GM21381 (cell line): Measurements from ENCODE around the gene FAM151A.

ENCODE experiments used
- ATAC-seq: cut with Tn5 transposase; IDR thresholded peaks from one replicate; pipeline ENCODE4 v1.9.1; 2021; ENCODE audit warnings: mild to moderate bottlenecking, moderate library complexity; ENCODE audit not compliant: unreplicated experiment

Gene FAM151A

DNA sequence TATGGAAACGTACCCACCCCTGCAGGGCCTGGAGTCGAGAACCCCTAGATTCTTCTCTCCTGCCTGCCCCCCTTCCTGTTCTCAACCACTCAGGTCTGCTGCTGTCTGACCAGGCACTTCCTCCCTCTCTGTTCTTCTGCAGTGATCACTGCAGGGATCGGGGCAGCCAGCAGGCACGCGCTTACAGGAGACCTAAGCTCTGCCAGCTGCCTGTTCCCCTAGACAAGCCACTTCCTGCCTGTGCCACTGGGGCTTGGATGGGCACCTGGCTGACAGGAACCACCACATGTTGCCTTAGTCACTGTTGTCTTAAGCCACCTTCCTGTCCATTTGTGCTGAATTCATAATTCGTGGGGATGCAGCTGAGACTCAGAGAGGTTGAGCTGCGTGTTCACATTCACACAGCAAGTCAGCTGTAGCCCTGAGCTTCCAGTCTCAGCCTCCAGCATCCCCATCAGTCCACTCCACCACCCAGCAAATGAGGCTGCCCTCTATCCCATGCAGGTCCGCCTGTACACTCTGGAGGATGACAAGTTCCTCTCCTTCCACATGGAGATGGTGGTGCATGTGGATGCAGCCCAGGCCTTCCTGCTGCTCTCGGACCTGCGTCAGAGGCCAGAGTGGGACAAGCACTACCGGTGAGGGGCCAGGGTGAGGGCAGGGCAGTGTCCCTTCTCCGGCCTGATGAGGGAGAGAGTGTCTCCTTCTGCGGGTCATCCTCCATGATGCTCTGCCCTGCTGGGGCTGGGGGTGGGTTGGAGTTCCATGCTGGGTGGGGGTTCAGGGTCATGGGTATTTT, 18.6 kb downstream of the FAM151A start:
- no peak for ATAC-seq

- ATAC-seq = no peak
Measured at GRCh38 chr1:54604051-54604450, 19.3 kb downstream of the FAM151A start.

- no peak for ATAC-seq
Measured at GRCh38 chr1:54603241-54603640, 20.1 kb downstream of the FAM151A start.

GRCh38 chr1:54602554-54602953, 20.8 kb downstream of the FAM151A start:
- ATAC-seq = no peak

DNA sequence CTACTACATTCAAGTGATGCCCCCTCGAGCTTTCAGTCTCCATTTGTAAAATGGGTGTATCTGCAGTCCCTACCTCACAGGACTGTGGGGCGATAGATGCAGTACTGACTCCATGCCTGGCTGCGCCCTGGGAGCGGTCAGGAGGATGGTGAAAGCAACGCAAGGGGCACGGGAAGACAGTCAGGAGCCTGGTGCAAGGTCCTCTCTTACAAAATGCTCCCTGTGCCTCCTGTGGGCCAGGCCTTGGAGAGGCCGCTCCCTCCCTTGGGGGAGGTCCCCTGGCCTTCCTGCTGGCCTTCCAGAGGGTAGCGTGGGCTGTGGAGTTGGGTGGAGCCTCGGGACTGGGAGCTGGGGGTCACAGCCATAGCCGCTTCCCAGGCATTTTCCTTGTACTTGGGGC, 21.6 kb downstream of the FAM151A start:
- no peak for ATAC-seq

DNA sequence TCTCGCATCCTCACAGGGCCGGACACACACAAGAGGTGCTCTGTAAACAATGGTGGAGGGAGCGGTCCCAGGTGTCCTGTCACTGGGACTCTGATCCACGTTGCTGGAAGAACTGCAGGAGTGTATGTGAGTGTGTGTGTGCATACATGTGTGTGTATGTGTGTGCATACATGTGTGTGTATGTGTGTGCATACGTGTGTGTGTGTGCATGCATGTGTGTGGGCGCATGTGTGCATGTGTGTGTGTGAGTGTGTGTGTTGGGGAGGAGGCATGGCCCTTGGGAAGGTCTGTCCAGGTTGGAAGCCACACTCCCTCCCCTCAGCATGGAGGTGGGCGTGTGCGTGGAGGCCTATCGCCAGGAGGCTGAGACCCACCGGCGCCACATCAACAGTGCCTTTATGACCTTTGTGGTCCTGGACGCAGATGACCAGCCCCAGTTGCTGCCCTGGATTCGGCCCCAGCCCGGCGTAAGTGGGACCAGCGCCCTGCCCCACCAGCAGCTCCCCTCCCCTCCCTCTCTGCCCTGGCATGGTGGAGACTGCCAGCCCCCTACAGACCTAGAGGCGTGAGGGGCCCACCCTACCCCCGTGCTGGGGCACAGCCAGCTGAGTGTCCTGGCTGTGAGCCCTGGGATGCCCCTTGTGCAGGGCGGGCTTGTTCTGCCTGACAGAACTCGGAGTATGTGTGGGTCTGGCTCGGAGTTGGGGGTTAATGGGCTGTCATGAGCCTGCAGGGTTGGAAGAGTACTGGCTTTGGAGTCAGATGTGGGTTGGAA, 22.2 kb downstream of the FAM151A start:
- no peak for ATAC-seq

DNA sequence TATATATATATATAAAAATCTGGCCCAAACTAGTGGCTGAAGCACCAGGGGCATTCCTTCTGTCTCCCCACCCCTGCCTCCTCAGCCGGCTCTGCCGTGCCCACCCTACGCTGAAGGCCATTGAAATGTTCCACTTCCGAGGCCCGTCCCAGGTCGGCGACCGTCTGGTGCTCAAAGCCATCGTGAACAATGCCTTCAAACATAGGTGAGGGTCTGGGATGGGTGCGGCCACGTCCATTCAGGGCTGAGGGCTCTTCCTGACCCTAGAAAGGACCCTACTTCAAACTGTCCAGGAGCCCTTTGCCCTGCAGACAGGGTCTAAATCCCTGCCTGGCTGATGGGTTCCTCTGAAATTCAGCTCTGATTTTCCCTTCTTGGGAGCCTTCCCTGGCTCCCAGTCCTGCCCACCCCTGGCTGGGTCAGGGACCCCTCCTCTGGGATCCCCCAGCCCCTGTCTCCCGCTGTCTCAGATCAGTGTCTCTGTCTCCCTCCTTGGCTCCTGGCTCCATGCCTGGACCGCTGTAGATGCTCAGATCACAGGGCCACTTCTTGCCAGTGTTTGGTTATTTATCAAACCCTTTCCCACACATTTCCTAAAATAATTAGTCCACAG, 24.0 kb downstream of the FAM151A start:
- no peak for ATAC-seq

GRCh38 chr1:54597455-54598030, 25.8 kb downstream of the FAM151A start:
- ATAC-seq = no peak

- no peak for ATAC-seq
Measured at GRCh38 chr1:54596756-54597155, 26.6 kb downstream of the FAM151A start.

DNA sequence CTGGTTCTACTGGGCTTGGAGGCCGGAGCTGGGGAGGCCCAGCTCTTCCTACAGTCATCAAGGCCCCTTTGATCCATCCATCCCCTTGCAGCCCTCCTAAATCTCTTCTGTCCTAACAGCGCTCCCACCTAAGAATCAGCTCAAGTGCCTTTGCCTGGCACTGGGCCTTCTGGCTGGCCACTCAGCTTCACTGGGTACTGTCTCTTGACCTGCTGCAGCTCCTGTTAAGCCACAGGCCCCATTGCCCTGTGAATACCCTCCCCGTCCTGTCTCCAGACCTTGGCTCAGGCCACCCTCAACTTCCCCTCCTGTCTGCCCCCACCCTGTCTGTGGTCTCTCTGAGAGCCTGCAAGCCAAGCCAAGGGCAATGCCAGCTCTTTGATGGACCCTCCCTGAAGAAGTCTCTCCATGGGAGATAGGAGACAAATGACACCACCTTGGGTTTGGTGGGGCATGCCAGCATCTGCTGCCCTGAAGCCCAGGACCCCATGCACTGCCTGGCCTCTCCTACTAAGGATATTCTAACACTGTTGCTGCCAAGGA, 27.3 kb downstream of the FAM151A start:
- ATAC-seq = no peak

DNA sequence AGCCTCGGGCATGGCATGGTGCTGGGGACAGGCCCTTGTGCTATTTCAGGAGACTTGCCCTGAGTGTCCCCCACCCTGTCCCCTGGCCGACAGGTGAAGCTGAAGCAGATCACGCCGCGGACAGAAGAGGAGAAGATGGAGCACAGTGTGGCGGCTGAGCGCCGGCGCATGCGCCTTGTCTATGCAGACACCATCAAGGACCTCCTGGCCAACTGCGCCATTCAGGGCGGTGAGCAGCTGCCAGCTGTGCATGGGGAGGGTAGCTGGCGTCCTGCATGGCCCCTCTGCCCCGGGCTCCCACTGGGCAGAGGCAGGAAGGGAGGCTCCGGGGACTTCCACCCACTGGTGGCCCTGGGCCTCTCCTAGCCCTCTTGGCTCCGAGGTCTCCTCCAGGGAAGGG, 28.9 kb downstream of the FAM151A start:
- no peak for ATAC-seq

GRCh38 chr1:54593571-54594160, 29.7 kb downstream of the FAM151A start:
- ATAC-seq = no peak

DNA sequence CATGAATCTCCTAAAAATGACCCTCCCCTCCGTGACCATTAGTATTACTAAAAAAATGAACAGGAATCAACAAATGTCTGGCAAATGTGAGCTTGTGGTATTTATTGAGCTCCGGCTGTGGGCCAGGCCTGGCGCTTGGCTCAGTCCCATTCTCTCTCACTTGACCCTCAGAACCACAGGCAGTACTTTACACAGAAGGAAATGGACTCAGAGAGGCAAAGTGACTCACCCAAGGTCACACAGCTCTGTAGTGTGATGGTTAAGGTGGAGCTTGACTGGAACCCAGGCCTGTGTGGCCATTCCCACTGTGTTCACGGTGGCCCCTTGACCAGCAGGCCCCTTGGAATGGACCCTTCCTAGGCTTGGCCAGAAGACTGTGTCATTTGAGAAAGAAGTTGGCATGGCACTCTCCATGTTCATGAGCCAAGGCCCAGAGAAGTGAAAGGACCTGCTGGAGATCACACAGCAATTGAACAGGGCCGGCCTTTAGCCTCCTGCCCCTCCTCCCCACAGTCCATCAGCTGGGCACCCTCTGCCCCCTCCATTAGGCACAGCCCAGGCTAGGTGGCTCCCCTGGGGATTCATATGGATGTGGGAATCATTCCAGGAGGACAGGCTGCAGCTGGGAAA, 32.1 kb downstream of the FAM151A start:
- no peak for ATAC-seq

- no peak for ATAC-seq
Measured at GRCh38 chr1:54588377-54588776, 34.9 kb downstream of the FAM151A start.

GRCh38 chr1:54585181-54586066, 37.9 kb downstream of the FAM151A start:
- ATAC-seq = no peak

- ATAC-seq = no peak
Measured at GRCh38 chr1:54584575-54584974, 38.8 kb downstream of the FAM151A start.

GRCh38 chr1:54583871-54584270, 39.5 kb downstream of the FAM151A start:
- no peak for ATAC-seq

DNA sequence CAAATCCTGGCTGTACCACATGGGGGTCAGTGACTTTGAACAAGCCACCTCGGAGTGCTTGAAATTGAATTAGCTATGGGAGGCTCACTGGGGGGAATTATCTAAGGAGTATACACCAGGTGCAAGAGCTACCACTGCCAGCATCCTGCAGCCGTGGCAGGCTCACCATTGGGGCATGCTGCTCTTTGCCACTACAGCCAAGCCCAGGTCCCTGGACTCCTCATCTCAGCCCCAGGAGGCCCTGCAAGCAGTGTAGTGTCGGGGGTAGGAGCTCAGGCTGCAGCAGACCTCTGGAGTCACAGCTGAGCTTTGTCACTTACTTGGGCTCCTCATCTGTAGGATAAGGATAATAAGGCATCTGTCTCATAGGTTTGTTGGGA, 40.0 kb downstream of the FAM151A start:
- no peak for ATAC-seq

DNA sequence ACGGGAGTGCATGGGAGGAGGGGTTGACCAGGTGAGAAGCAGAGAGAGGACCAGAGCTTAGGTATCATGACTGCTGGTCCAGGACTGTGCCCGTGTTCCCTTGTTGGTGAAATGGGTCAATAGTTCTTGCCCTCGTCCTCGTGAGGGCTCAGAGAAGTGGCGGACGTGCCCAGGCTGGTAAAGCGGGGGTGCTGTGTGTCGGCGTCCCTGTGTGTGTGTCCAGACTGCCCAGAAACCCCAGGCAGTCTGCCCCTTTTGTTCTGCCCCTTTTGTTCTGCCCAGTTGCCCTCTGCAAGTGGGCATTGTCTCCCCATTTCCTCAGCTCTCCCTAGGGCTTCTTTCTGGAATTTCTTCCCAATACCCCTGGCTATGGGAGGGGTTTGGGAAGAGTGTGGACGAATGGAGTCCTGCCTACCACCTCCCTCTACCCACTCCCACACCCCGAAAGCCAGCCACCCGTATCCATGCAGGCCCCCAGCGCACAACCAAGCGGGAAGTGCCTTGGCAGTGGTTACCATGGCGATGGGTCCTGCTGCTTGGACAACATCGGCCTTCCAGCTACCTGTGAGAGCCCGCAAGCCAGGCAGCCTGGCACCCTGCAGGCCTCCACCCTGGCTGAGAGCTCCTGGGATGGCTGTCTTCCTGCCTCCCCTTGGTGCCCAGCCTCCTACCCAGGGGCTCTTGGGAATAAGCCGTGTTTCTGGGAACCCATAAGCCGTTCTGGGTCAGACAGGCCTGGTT, 40.6 kb downstream of the FAM151A start:
- ATAC-seq = no peak
